ENCODE measurements around the gene ARF3. TPM values are rescaled to one million over a fixed set of nuclear protein-coding genes. Genes with fewer than 3 reads are reported as not detected.

ARF3 gene
- total and polyA plus RNA-seq, 2 donors (not counting 1 experiment from before 2014, with no cell fraction given) = 31.7 to 77.5 TPM

GRCh38 chr12:48956279-48957140 lies 777 bp downstream of the ARF3 start:
- Histone ChIP-seq H3K79me2 (ENCODE audit: control insufficient read depth, insufficient read depth, low read length) (peaks cover 58% of the 10 kb centered on the region), H3K27me3 (replicated peaks in 1 of 4; ENCODE audit: control extremely low read depth in 1 of 4, control insufficient read depth in 3 of 4, insufficient read depth in 4 of 4, low read length in 3 of 4) (peaks cover 0 to 3% (median 0%) of the 10 kb centered on the region in 4 experiments), H3K9me3 (ENCODE audit: control extremely low read depth in 1 of 3, control insufficient read depth in 2 of 3, insufficient read depth in 1 of 3, low read length in 2 of 3) (no peaks in the 10 kb centered on the region), H3K4me1 (ENCODE audit: control insufficient read depth in 2 of 2, insufficient read depth in 2 of 2, low read length in 2 of 2) (peaks cover 34 to 36% of the 10 kb centered on the region in 2 donors), H3K9ac (ENCODE audit: low read length) (peak overlapping the region; percentile 96), H3K4me3 (ENCODE audit: control extremely low read depth in 1 of 5, extremely low read depth in 1 of 5, insufficient read depth in 1 of 5, low read depth in 2 of 5, low read length in 4 of 5) (peak overlapping the region; percentile 54 to 96 (median 91)), H3K4me2 (replicated peaks; ENCODE audit: low read depth, low read length, poor library complexity, severe bottlenecking) (peak overlapping the region; percentile 98), H4K20me1 (ENCODE audit: control insufficient read depth, insufficient read depth, low read length, poor library complexity, severe bottlenecking) (peaks cover 39% of the 10 kb centered on the region), H3K36me3 (replicated peaks in 1 of 2; ENCODE audit: control extremely low read depth in 1 of 2, control insufficient read depth in 1 of 2, extremely low read depth in 1 of 2, insufficient read depth in 2 of 2, low read length in 1 of 2) (peaks cover 6 to 10% of the 10 kb centered on the region in 2 experiments), H2AFZ (ENCODE audit: insufficient read depth, low read depth, low read length, poor library complexity, severe bottlenecking) (peak overlapping the region; percentile 98), H3K27ac (ENCODE audit: low read length in 2 of 2) (peak overlapping the region; percentile 44 to 81)
- no peaks in the 10 kb centered on the region for H3K27me3 Mint-ChIP-seq
- CTCF ChIA-PET = interaction anchor here (0.9 to 4.5 kb wide), 16 partner anchors 11 to 391 kb away, joined by 3 to 26 read pairs (median 4); partner anchors contain the start of genes DDX23, FKBP11 and WNT1
- H3K27ac Mint-ChIP-seq = peak overlapping the region; percentile 92
- no peaks in the 10 kb centered on the region for H3K9me3 Mint-ChIP-seq (ENCODE audit: insufficient read depth)
- intact Hi-C loops (cut with micrococcal nuclease) = loop anchor here (1.0 to 2.0 kb wide), 5 partner anchors 20 to 104 kb away; partner anchors contain the start of genes DDX23 and PRKAG1
- DNase-seq = peak; percentile 51
- peak overlapping the region; percentile 95 for H3K4me3 Mint-ChIP-seq
- 4% methylated on average over 23 of the region's 29 CpGs for WGBS (ENCODE audit: insufficient coverage)
- H3K4me1 Mint-ChIP-seq = peaks cover 43% of the 10 kb centered on the region
- POLR2A ChIA-PET = interaction anchor here (0.6 to 1.4 kb wide), 7 partner anchors 13 to 706 kb away, joined by 3 to 6 read pairs (median 5); partner anchors contain the start of gene TUBA1B
- TF ChIP-seq CTCF (IDR thresholded peaks at IDR 0.05) (no peak), EZH2 (IDR thresholded peaks at IDR 0.05; ENCODE audit: borderline replicate concordance, insufficient read depth, low read depth, low read length, poor library complexity, severe bottlenecking) (no peak)
- ATAC-seq (ENCODE audit: low read depth) = no peak
